Measurements from ENCODE around the gene GSTM1.
"Not testable (repeated sequence)": the region's sequence is repeated elsewhere in the genome, so short reads cannot be mapped to it uniquely, and the experiment has no call there.

The GSTM1 gene

GRCh38 chr1:109704173-109704572 lies 16.6 kb downstream of the GSTM1 start:
- no peak for DNase-seq

- DNase-seq = no peak
Measured at GRCh38 chr1:109705411-109705810, 17.8 kb downstream of the GSTM1 start.

GRCh38 chr1:109708949-109709348 lies 21.3 kb downstream of the GSTM1 start:
- DNase-seq = not testable (repeated sequence)

DNA sequence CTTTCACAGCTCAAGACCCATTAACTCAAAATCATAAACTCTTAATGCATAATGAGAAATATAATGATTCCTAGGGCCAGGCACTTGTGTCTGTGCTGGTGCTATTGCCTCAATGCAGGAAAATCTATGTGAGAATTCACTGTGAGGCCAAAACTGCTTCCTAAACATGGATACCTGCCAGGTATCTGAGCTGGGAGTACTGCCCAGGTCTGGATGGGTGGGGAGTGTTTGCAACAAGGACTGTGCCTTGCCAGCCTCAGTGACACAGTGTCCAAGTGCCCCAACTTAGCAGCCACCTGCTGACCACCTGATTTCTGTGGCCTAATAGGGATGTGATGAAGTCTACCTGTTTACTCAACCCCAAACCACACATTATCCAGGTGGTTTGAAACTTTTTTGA lies 22.2 kb downstream of the GSTM1 start:
- DNase-seq = not testable (repeated sequence)

DNA sequence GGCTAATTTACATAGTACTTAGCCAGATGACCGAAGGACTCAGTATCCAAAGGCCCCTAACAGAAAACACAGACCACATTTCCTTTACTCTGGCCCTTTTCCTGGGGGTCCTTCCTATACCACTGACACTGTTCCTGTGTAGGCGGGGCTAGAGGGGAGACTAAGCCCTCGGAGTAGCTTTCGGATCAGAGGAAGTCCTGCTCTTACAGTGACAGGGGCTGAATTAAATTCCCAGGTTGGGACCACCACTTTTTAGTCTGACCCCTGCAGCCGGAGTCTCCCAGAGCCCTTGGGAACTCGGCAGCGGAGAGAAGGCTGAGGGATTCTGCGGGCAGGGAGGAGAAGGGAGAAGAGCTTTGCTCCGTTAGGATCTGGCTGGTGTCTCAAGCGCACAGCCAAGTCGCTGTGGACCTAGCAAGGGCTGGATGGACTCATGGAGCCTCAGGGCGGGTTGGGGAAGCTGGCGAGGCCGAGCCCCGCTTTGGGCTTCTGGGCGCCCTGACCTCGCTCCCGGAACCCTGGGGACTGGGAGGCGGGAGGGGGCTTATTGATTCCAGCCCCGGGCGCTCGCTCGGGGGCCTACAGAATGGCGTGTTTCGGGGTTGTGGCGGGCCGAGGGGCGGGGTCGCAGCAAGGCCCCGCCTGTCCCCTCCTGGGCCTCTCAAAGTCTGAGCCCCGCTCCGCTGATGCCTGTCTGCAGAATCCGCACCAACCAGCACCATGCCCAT lies 24.1 kb downstream of the GSTM1 start, which contains the start of gene GSTM5:
Gene GSTM5 (plus strand): TSS at position 659 of the 728 bp plus-strand sequence. CDS start 62 bp downstream, at position 721.
- DNase-seq = not testable (repeated sequence)

- DNase-seq = no peak
Measured at GRCh38 chr1:109712321-109712864, 24.8 kb downstream of the GSTM1 start.

DNA sequence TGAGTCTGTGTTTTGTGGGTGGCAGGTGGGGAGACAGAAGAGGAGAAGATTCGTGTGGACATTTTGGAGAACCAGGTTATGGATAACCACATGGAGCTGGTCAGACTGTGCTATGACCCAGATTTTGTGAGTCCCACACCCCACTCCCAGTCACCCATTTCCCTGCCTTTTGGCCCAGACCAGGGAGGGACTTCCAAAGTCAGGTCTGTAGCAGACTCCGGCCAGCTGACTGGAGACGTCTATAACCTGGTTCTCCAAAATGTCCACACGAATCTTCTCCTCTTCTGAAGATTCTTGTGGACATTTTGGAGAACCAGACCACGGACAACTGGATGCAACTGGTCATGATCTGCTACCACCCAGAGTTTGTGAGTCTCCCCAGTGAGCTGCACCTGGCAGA lies 26.0 kb downstream of the GSTM1 start:
- no peak for DNase-seq

GRCh38 chr1:109714661-109715372 lies 27.2 kb downstream of the GSTM1 start:
- no peak for DNase-seq

DNA sequence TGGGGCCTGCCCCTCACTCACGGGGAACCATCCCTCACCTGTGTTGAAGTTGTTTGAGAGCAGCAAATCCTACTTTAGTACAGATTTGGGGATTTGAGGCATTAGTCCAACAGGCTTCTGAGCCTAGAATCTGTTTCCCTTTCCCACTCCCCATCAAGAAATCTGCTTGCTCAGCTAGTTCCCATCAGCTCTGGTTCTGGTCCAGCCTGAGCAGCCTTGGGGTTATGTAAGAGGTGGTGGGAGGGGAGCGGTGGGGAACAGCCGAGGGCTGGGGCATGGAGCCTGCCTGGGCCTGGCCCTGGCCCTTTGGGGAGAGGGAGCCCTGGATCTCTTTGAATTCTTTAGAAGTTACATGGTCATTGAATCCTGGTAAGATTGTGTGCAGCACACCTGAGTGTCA lies 28.5 kb downstream of the GSTM1 start:
- no peak for DNase-seq

GRCh38 chr1:109716570-109717090 lies 29.0 kb downstream of the GSTM1 start:
- no peak for DNase-seq

DNA sequence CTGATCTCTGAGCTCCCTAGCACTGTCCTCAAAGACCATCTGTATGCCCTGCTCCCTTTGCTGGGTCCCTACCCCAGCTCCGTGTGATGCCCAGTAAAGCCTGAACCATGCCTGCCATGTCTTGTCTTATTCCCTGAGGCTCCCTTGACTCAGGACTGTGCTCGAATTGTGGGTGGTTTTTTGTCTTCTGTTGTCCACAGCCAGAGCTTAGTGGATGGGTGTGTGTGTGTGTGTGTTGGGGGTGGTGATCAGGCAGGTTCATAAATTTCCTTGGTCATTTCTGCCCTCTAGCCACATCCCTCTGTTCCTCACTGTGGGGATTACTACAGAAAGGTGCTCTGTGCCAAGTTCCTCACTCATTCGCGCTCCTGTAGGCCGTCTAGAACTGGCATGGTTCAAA lies 30.1 kb downstream of the GSTM1 start:
- no peak for DNase-seq

DNA sequence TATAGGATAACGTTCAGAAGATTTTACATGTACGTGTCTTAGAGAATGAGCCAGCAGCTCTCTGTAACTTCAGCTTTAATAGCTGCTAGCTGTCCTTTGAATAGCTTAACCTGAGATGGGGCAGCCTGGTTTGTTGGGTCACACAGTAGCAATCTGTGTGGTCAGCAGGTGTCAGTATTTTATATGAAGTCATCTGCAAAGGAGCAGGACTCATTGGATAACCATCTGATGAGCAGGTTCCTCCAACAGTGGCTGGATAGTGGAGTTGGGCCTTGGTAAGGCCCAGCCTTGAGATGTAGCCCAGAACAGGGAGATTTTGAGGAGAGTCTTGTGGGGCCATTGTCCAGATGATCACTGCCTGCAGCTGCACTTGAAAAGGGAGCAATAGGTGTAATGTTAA lies 30.9 kb downstream of the GSTM1 start:
- no peak for DNase-seq

DNA sequence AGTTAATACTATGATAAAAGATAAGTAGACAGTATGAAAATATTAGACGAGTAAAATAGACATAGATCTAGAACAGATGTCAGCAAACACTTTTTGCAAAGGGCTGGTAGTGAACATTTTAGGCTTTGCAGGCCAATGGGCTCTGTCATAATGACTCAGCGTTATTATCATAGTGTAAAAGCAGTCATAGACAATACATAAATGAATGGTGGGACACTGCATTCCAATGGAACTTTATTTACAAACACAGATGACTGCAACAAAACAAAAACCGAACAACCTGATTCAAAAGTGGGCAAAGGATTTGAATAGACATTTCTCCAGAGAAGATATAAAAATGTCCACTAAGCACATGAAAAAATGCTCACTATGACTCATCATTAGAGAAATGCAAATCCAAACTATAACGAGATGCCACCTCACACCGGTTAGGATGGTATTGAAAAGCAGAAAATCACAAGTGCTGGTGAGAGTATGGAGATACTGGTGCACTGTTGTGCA lies 31.8 kb downstream of the GSTM1 start:
- DNase-seq = peak in 1 of 5 experiments; percentile 13

DNA sequence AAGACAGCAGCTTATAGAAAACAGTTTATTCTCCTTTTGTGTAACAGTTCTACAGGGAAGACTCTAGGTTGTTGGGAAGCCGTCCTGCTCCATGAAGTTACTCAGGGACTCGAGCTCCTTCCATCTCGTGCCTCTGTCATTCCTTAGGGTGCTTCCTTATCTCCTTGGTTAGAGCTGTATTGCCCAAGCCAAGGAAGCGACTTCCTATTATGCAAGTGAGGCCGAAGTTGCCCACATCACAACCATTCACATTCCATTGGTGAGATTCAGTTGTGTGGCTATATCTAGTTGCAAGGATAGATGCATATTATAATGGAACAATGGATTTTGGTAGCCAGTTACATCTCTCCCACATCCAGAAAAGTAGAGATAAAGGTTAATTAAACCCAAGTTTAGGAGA lies 33.4 kb downstream of the GSTM1 start:
- DNase-seq = no peak

- DNase-seq = no peak
Measured at GRCh38 chr1:109721971-109722370, 34.4 kb downstream of the GSTM1 start.

DNA sequence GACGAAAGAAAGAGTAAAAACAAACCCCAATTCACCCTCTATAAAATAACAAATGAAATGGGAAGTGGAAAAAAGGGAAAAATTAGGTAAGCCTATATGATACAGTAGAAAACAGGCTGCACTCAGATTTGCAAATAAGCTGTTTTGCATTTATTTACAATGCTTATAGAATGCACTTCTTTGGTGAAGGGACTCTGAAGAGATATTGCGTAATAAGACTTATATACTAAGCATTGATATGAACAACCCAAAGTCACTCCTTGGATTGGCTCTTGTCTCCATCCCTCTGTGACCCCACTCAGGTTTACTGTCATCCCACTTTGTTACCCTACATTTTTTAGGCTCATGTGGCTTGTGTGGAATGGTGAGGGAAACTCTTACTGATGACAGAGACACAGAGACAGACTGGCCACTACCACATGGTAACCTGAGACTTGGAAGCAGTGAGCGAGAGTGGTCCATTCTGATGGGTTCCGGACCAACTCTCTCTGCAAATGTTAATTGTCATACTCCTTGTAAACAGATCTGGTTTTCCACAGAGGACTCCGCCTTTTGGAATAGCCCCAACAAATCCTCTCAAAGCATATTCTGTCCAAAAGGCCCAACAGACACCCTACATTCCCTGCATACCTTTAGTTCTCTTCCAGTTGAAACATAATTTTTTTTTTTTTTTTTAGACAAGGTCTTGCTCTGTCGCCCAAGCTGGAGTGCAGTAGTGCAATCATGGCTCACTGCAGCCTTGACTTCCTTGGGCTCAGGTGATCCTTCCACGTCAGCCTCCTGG lies 35.5 kb downstream of the GSTM1 start:
- no peak for DNase-seq

- no peak for DNase-seq
Measured at GRCh38 chr1:109724933-109725332, 37.3 kb downstream of the GSTM1 start.

DNA sequence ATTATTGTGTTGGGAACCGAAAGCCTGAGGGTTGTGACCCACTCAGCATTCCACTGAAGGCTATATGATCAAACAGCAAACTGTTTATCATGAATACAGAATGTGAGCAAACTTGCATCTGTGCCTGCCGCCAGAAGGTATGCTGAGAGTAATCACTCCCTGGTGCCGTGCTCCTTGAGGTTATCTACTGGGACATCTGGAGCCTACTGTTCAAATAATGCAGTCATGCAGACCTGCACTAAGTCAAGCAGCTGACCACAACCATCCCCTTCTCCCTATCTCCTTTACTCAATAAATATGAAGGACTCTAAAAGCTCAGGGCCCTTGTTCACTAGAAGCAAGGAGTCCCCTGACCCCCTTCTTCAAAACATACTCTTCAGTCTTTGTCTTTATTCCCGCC lies 37.9 kb downstream of the GSTM1 start:
- no peak for DNase-seq

DNA sequence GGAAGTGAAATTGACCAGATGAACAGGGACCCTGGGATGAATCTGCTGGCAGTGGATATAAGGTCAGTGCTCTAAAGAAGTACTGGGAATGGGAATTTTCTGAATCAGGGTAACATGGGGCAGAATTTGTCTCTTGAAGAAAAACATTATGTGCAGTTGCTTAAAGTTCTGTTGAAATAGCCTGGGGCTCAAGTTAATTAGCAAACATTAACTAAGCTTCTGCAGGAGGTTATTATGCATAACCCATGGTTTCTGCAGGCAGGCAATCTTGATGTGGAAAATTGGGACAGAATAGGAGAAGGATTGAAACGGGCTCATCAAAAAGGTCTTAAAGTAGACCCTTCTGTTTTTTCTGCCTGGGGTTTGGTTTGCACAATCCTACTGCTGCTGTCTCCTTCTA lies 38.4 kb downstream of the GSTM1 start:
- DNase-seq = no peak

- DNase-seq = no peak
Measured at GRCh38 chr1:109726728-109727373, 39.2 kb downstream of the GSTM1 start.

DNA sequence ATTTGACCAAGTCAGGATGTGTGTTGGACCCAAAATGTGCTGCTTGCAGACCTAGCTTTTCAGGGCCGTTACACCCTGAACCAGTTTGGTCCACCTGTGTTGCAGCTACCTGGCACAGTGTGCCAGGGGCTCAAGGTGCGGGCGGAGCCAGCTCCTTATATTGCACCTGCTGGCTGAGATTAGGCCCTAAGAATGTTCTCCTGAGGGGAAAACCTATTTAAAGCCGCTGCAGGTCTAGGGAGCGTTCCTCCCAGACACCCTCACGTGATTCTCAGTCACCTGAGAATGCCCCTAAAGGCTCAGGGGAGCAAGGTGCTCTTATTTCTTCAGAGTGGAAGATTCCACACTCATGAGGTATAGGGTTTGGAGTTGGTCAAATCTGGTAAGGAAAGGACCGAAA lies 41.3 kb downstream of the GSTM1 start:
- no peak for DNase-seq

- no peak for DNase-seq
Measured at GRCh38 chr1:109730666-109731065, 43.0 kb downstream of the GSTM1 start.
